22Rv1 (cell line): Measurements from ENCODE around the gene UBR4.

Experiments
- CTCF ChIP-seq: fragments of 450-650 bp; IDR thresholded peaks from 2 replicates; pipeline ENCODE4 v1.5.1; 2017; ENCODE audit warnings: mild to moderate bottlenecking
- ZFX ChIP-seq: fragments of 450-650 bp; IDR thresholded peaks from 2 replicates; pipeline ENCODE4 v1.6.1; 2017; ENCODE audit warnings: antibody characterized with exemption, borderline replicate concordance

- no peak for TF ChIP-seq CTCF
- TF ChIP-seq ZFX, result no peak
Measured at GRCh38 chr1:19044975-19045831, 164.9 kb downstream of the UBR4 start.
